ENCODE results near the gene PDLIM3. TPM values are rescaled to one million over a fixed set of nuclear protein-coding genes. Genes with fewer than 3 reads are reported as not detected.

The PDLIM3 gene
- total RNA-seq, 2 donors from 2014 or later = 1.5 to 7.4 TPM

- Mint-ChIP-seq H3K9me3 (no peaks in the 10 kb centered on the region), H3K4me1 (ENCODE audit: low read depth) (no peaks in the 10 kb centered on the region), H3K36me3 (ENCODE audit: insufficient read depth in 2 of 2) (no peaks in the 10 kb centered on the region), H3K27ac (no peak overlapping the region), H3K27me3 (ENCODE audit: low read depth) (peaks cover 24% of the 10 kb centered on the region), H3K4me3 (no peak overlapping the region)
- ATAC-seq (replicated peaks in 1 of 2) (no peak), DNase-seq (no peak)
These were observed 28.9 kb downstream of the PDLIM3 start for GRCh38 chr4:185506422-185506821.

GRCh38 chr4:185504098-185505047 is 30.9 kb downstream of the PDLIM3 start:
- Mint-ChIP-seq H3K4me3 (no peak overlapping the region), H3K4me1 (ENCODE audit: low read depth) (no peaks in the 10 kb centered on the region), H3K27ac (no peak overlapping the region), H3K36me3 (ENCODE audit: insufficient read depth in 2 of 2) (no peaks in the 10 kb centered on the region), H3K9me3 (peaks cover 0 to 5% of the 10 kb centered on the region in 2 donors), H3K27me3 (ENCODE audit: low read depth) (peaks cover 16% of the 10 kb centered on the region)
- ATAC-seq (replicated peaks in 1 of 2) (no peak), DNase-seq (no peak)

- peaks cover 0 to 5% of the 10 kb centered on the region in 2 donors for H3K9me3 Mint-ChIP-seq
- no peaks in the 10 kb centered on the region for H3K4me1 Mint-ChIP-seq (ENCODE audit: low read depth)
- H3K27me3 Mint-ChIP-seq (ENCODE audit: low read depth) = no peaks in the 10 kb centered on the region
- no peak overlapping the region for H3K4me3 Mint-ChIP-seq
- ATAC-seq (replicated peaks in 1 of 2) = no peak
- no peak overlapping the region for H3K27ac Mint-ChIP-seq
- no peaks in the 10 kb centered on the region for H3K36me3 Mint-ChIP-seq (ENCODE audit: insufficient read depth in 2 of 2)
- no peak for DNase-seq
These were observed 32.9 kb downstream of the PDLIM3 start for GRCh38 chr4:185502386-185502785.

DNA sequence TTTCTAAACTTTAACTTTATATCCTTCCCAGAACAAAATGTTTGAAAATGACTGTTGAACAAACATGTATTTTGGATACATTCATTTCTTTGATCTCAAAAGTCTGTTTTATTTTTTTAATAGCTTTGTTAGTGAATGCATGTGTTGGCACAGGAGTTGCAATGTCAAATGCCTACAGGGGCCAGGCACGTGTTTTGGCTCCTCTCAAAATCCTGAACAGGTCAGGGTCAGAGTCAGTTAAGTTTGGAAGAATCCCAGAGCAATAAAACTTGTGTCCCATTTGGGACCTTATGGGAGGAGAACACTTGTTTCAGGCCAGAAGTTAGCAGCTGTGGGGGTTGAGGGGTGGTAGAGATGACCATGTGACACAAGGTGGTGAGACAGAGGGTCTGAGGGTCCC is 34.7 kb downstream of the PDLIM3 start:
- DNase-seq = no peak
- Mint-ChIP-seq H3K27me3 (ENCODE audit: low read depth) (no peaks in the 10 kb centered on the region), H3K4me1 (ENCODE audit: low read depth) (no peaks in the 10 kb centered on the region), H3K4me3 (no peak overlapping the region), H3K36me3 (ENCODE audit: insufficient read depth in 2 of 2) (no peaks in the 10 kb centered on the region), H3K9me3 (peaks cover 0 to 5% of the 10 kb centered on the region in 2 donors), H3K27ac (no peak overlapping the region)
- ATAC-seq (replicated peaks in 1 of 2) = no peak

DNA sequence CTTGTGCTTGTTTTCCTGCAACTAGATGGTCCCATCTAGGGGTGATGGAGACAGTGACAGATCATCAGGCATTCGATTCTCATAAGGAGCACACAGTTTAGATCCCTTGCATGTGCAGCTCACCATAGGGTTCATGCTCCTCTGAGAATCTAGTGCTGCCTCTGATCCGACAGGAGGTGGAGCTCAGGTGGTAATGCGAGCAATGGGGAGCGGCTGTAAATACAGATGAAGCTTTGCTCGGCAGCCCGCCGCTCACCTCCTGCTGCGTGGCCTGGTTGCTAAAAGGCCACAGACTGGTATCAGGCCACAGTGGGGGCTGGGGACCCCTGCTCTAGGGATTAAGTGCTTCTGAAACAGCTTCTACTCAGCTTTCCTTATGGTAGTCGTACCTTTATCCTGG is 35.3 kb downstream of the PDLIM3 start:
- H3K36me3 Mint-ChIP-seq (ENCODE audit: insufficient read depth in 2 of 2) = no peaks in the 10 kb centered on the region
- H3K9me3 Mint-ChIP-seq = peaks cover 0 to 5% of the 10 kb centered on the region in 2 donors
- peaks cover 5% of the 10 kb centered on the region for H3K27me3 Mint-ChIP-seq (ENCODE audit: low read depth)
- DNase-seq (no peak), ATAC-seq (replicated peaks in 1 of 2) (no peak)
- no peaks in the 10 kb centered on the region for H3K4me1 Mint-ChIP-seq (ENCODE audit: low read depth)
- no peak overlapping the region for H3K4me3 Mint-ChIP-seq
- H3K27ac Mint-ChIP-seq = no peak overlapping the region

DNA sequence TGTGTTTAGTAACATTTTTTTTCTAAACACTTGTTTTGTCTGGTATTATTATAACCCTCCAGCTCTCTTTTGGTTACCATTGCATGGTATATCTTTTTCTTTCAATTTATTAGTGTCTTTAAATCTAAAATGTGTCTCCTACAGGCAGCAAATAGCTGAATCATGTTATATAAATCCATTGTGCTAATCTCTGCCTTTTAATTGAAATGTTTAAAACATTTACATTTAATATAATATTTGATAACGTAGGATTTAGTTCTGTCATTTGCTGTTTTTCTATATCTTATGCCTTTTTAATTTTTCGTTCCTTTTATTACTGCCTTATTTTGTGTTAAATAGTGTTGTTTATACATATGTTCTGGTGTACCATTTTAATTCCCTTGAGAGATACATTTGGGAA is 46.7 kb downstream of the PDLIM3 start:
- Mint-ChIP-seq H3K27ac (no peak overlapping the region), H3K9me3 (peaks cover 7 to 13% of the 10 kb centered on the region in 2 donors), H3K36me3 (ENCODE audit: insufficient read depth in 2 of 2) (peaks cover 7 to 14% of the 10 kb centered on the region in 2 donors), H3K27me3 (ENCODE audit: low read depth) (peaks cover 26% of the 10 kb centered on the region), H3K4me1 (ENCODE audit: low read depth) (no peaks in the 10 kb centered on the region), H3K4me3 (no peak overlapping the region)
- ATAC-seq (replicated peaks in 1 of 2) (no peak), DNase-seq (no peak)

DNA sequence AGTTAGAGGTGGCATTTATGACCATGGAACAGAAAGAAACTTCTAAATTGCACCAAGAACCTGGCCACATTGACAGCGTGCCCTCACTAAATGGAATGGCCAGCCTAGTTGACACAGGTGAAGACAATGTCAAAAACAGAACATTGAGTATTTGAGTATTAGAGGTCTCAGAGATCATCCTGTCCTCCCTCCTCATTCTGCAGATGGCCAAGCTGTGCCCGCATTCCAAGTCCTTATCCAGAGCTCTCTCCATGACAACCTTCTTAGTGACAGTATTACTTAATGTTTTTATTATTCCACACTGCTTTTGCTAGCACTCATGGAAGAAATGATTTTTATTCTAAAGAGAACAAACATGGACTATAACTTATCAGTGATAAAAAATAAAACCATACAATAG is 53.9 kb downstream of the PDLIM3 start:
- ATAC-seq (replicated peaks in 1 of 2) = no peak
- no peak for DNase-seq
- H3K9me3 Mint-ChIP-seq = peaks cover 0 to under 1% of the 10 kb centered on the region in 2 donors
- H3K4me1 Mint-ChIP-seq (ENCODE audit: low read depth) = peaks cover 15% of the 10 kb centered on the region
- peaks cover 60% of the 10 kb centered on the region for H3K27me3 Mint-ChIP-seq (ENCODE audit: low read depth)
- H3K27ac Mint-ChIP-seq = no peak overlapping the region
- no peaks in the 10 kb centered on the region for H3K36me3 Mint-ChIP-seq (ENCODE audit: insufficient read depth in 2 of 2)
- H3K4me3 Mint-ChIP-seq = no peak overlapping the region

GRCh38 chr4:185480016-185480732 is 55.1 kb downstream of the PDLIM3 start:
- ATAC-seq (replicated peaks in 1 of 2) = no peak
- no peak overlapping the region for H3K4me3 Mint-ChIP-seq
- H3K36me3 Mint-ChIP-seq (ENCODE audit: insufficient read depth in 2 of 2) = no peaks in the 10 kb centered on the region
- no peak overlapping the region for H3K27ac Mint-ChIP-seq
- no peaks in the 10 kb centered on the region for H3K9me3 Mint-ChIP-seq
- peaks cover 52% of the 10 kb centered on the region for H3K27me3 Mint-ChIP-seq (ENCODE audit: low read depth)
- peaks cover 15% of the 10 kb centered on the region for H3K4me1 Mint-ChIP-seq (ENCODE audit: low read depth)
- DNase-seq = no peak

DNA sequence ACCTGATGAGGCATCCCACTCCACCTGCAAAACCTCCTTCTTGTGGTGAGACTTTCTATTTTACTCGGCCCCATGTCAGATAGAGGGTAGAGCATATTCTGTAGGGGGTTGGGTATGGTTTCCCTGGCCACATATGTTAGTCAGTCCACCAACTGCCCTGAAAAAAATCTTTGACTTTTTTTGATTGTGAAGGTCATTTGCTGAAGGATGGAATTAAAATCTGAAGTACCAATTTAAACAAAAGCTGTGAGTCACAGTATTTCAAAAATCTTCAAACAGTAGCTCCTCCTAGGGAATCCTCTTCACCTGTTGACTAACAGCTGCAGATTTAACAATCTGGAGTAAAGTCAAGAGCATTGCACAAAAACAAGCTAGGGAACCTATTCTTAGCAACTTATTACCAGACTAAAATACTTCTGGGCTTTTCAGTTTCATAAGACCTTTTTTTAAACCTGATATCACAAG is 55.8 kb downstream of the PDLIM3 start:
- Mint-ChIP-seq H3K36me3 (ENCODE audit: insufficient read depth in 2 of 2) (no peaks in the 10 kb centered on the region), H3K27ac (no peak overlapping the region), H3K4me1 (ENCODE audit: low read depth) (peaks cover 15% of the 10 kb centered on the region), H3K4me3 (peak overlapping the region in 1 of 2 donors; percentile 7), H3K27me3 (ENCODE audit: low read depth) (peaks cover 52% of the 10 kb centered on the region), H3K9me3 (no peaks in the 10 kb centered on the region)
- ATAC-seq (replicated peaks in 1 of 2) (peak; percentile 99 to 100), DNase-seq (peak; percentile 38 to 54)

DNA sequence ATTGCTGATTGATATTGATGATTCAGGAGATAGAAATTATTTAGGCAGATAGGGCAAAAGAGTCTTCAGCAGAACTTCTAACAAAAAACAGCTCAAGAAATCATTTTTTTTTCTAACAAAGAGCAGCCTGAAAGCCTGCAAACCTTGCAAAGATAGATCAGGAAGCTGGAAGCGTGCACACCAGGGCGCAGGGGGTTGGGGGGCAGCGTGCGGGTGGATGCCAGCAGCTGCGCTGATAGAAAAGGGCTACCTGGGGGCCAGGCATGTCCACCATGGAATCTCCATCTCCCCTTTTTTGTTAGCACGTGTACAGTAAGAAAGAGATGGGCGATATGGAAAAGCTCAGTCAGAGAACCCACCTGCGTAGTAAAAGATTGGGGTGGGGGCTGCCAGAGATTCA is 62.1 kb downstream of the PDLIM3 start:
- Mint-ChIP-seq H3K4me3 (no peak overlapping the region), H3K9me3 (no peaks in the 10 kb centered on the region)
- no peak for DNase-seq

DNA sequence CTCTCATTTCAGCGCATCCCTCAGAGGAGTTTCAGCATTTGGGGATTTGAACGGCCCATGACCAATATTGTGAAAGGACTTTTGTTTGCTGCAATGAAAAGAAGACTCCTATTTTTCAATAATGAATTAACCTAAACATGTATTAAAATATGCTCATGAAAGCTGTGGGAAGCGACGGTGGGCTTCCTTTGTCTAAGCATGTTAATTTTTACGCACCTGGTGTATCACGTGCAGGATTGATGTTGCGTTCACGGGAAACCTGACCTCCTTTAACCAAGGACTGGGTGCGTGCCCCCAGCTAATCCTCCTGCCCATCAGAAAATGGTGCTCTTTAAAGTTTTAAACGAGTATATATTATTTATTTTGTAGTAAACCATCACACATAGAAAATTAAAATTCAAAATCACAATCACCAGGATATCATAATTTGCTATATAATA is 63.2 kb downstream of the PDLIM3 start:
- ATAC-seq (replicated peaks in 1 of 2) (no peak), DNase-seq (no peak)
- Mint-ChIP-seq H3K9me3 (no peaks in the 10 kb centered on the region), H3K4me3 (peak overlapping the region; percentile 89 to 93), H3K4me1 (ENCODE audit: low read depth) (peaks cover 11% of the 10 kb centered on the region), H3K27me3 (ENCODE audit: low read depth) (peaks cover 41% of the 10 kb centered on the region), H3K36me3 (ENCODE audit: insufficient read depth in 2 of 2) (peaks cover 0 to 1% of the 10 kb centered on the region in 2 donors), H3K27ac (peak overlapping the region; percentile 39)

More for the DNA sequence above, 62.1 kb downstream of the PDLIM3 start:
- peaks cover 0 to 1% of the 10 kb centered on the region in 2 donors for H3K36me3 Mint-ChIP-seq (ENCODE audit: insufficient read depth in 2 of 2)
- peaks cover 11% of the 10 kb centered on the region for H3K4me1 Mint-ChIP-seq (ENCODE audit: low read depth)
- peaks cover 48% of the 10 kb centered on the region for H3K27me3 Mint-ChIP-seq (ENCODE audit: low read depth)
- no peak for ATAC-seq (replicated peaks in 1 of 2)
- H3K27ac Mint-ChIP-seq = no peak overlapping the region

- Mint-ChIP-seq H3K27me3 (ENCODE audit: low read depth) (peaks cover 35% of the 10 kb centered on the region), H3K9me3 (no peaks in the 10 kb centered on the region), H3K4me1 (ENCODE audit: low read depth) (peaks cover 11% of the 10 kb centered on the region), H3K27ac (peak within 1 kb of the TSS; percentile 46), H3K4me3 (peak within 1 kb of the TSS; percentile 89 to 93), H3K36me3 (ENCODE audit: insufficient read depth in 2 of 2) (peaks cover 0 to 1% of the 10 kb centered on the region in 2 donors)
- ATAC-seq (replicated peaks in 1 of 2) (peak; percentile 89 to 91), DNase-seq (peak; percentile 92 to 95)
These were observed 63.8 kb downstream of the PDLIM3 start, which contains the start of gene CCDC110 for GRCh38 chr4:185471235-185472102. TSS of gene CCDC110 (minus strand) at chr4:185471733. CDS start at chr4:185471683, 50 bp downstream.
